ENCODE measurements around the gene ERGIC3.

- TF ChIP-seq CTCF (IDR thresholded peaks at IDR 0.05): no peak
- TF ChIP-seq EP300 (IDR thresholded peaks at IDR 0.05): no peak
- TF ChIP-seq POLR2A (IDR thresholded peaks at IDR 0.05): no peak
Observed at GRCh38 chr20:35510951-35511735, 30.7 kb upstream of the ERGIC3 start.
